ENCODE measurements around the gene PIM1.

PIM1 gene

GRCh38 chr6:37174515-37175331, 4.8 kb downstream of the PIM1 start:
- Histone ChIP-seq H2BK5ac (ENCODE audit: low read length) (no peak overlapping the region), H3K27me3 (ENCODE audit: insufficient read depth, low read length, poor library complexity) (no peaks in the 10 kb centered on the region), H3K27ac (ENCODE audit: low read depth, low read length) (peak overlapping the region; percentile 41), H3K79me2 (ENCODE audit: control insufficient read depth, insufficient read depth, low read length) (peaks cover 43% of the 10 kb centered on the region), H3K4ac (ENCODE audit: low read depth, low read length) (no peak overlapping the region), H3K9ac (ENCODE audit: low read length) (no peak overlapping the region), H3K4me1 (ENCODE audit: control insufficient read depth, low read depth, low read length) (no peaks in the 10 kb centered on the region), H2AK5ac (ENCODE audit: low read length) (no peak overlapping the region), H3K23ac (ENCODE audit: low read length) (no peak overlapping the region), H3K36me3 (ENCODE audit: control insufficient read depth, insufficient read depth, low read length) (peaks cover 23% of the 10 kb centered on the region), H3K4me3 (ENCODE audit: low read length) (no peak overlapping the region), H3K79me1 (ENCODE audit: low read length) (peaks cover 13% of the 10 kb centered on the region), H4K5ac (ENCODE audit: low read length) (no peak overlapping the region), H4K8ac (ENCODE audit: low read depth, low read length) (no peak overlapping the region), H3K56ac (ENCODE audit: low read length) (no peak overlapping the region), H2BK15ac (replicated peaks; ENCODE audit: low read depth) (no peak overlapping the region), H3K18ac (ENCODE audit: low read length) (no peak overlapping the region), H3K4me2 (ENCODE audit: low read length) (no peak overlapping the region), H2BK120ac (ENCODE audit: low read depth, low read length) (no peak overlapping the region)
- WGBS (ENCODE audit: extremely low coverage, insufficient coverage, low lambda C conversion rate): no CpG with 5 or more reads among the region's 10 CpGs
- DNase-seq: no peak

- no peak overlapping the region for H3K4ac ChIP-seq (ENCODE audit: low read depth, low read length)
- no peak overlapping the region for H3K4me3 ChIP-seq (ENCODE audit: low read length)
- WGBS (ENCODE audit: extremely low coverage, insufficient coverage, low lambda C conversion rate): no CpG with 5 or more reads among the region's 18 CpGs
- no peak overlapping the region for H2AK5ac ChIP-seq (ENCODE audit: low read length)
- H3K18ac ChIP-seq (ENCODE audit: low read length): no peak overlapping the region
- H3K27me3 ChIP-seq (ENCODE audit: insufficient read depth, low read length, poor library complexity): no peaks in the 10 kb centered on the region
- H3K4me2 ChIP-seq (ENCODE audit: low read length): no peak overlapping the region
- no peak overlapping the region for H4K8ac ChIP-seq (ENCODE audit: low read depth, low read length)
- peaks cover 13% of the 10 kb centered on the region for H3K79me1 ChIP-seq (ENCODE audit: low read length)
- no peak overlapping the region for H4K5ac ChIP-seq (ENCODE audit: low read length)
- DNase-seq: no peak
- no peak overlapping the region for H2BK15ac ChIP-seq (replicated peaks; ENCODE audit: low read depth)
- no peak overlapping the region for H2BK5ac ChIP-seq (ENCODE audit: low read length)
- H2BK120ac ChIP-seq (ENCODE audit: low read depth, low read length): no peak overlapping the region
- no peak overlapping the region for H3K9ac ChIP-seq (ENCODE audit: low read length)
- no peaks in the 10 kb centered on the region for H3K4me1 ChIP-seq (ENCODE audit: control insufficient read depth, low read depth, low read length)
- no peak overlapping the region for H3K27ac ChIP-seq (ENCODE audit: low read depth, low read length)
- peaks cover 23% of the 10 kb centered on the region for H3K36me3 ChIP-seq (ENCODE audit: control insufficient read depth, insufficient read depth, low read length)
- H3K79me2 ChIP-seq (ENCODE audit: control insufficient read depth, insufficient read depth, low read length): peaks cover 38% of the 10 kb centered on the region
- H3K56ac ChIP-seq (ENCODE audit: low read length): no peak overlapping the region
- no peak overlapping the region for H3K23ac ChIP-seq (ENCODE audit: low read length)
These were observed 5.6 kb downstream of the PIM1 start for GRCh38 chr6:37175332-37176267.

- Histone ChIP-seq H3K4ac (ENCODE audit: low read depth, low read length) (no peak overlapping the region), H3K18ac (ENCODE audit: low read length) (no peak overlapping the region), H3K27ac (ENCODE audit: low read depth, low read length) (no peak overlapping the region), H2AK5ac (ENCODE audit: low read length) (no peak overlapping the region), H4K8ac (ENCODE audit: low read depth, low read length) (no peak overlapping the region), H2BK15ac (replicated peaks; ENCODE audit: low read depth) (no peak overlapping the region), H3K23ac (ENCODE audit: low read length) (no peak overlapping the region), H2BK5ac (ENCODE audit: low read length) (no peak overlapping the region), H3K79me2 (ENCODE audit: control insufficient read depth, insufficient read depth, low read length) (peaks cover 29% of the 10 kb centered on the region), H3K79me1 (ENCODE audit: low read length) (peaks cover 13% of the 10 kb centered on the region), H4K5ac (ENCODE audit: low read length) (no peak overlapping the region), H3K4me3 (ENCODE audit: low read length) (no peak overlapping the region), H3K36me3 (ENCODE audit: control insufficient read depth, insufficient read depth, low read length) (peaks cover 23% of the 10 kb centered on the region), H3K9ac (ENCODE audit: low read length) (no peak overlapping the region), H3K4me2 (ENCODE audit: low read length) (no peak overlapping the region), H3K4me1 (ENCODE audit: control insufficient read depth, low read depth, low read length) (no peaks in the 10 kb centered on the region), H3K56ac (ENCODE audit: low read length) (no peak overlapping the region), H2BK120ac (ENCODE audit: low read depth, low read length) (no peak overlapping the region), H3K27me3 (ENCODE audit: insufficient read depth, low read length, poor library complexity) (no peaks in the 10 kb centered on the region)
- peak; percentile 47 for DNase-seq
- WGBS (ENCODE audit: extremely low coverage, insufficient coverage, low lambda C conversion rate): no CpG with 5 or more reads among the region's 15 CpGs
These were observed 6.5 kb downstream of the PIM1 start for GRCh38 chr6:37176268-37177076.

GRCh38 chr6:37177077-37177934, 7.4 kb downstream of the PIM1 start:
- peaks cover 23% of the 10 kb centered on the region for H3K36me3 ChIP-seq (ENCODE audit: control insufficient read depth, insufficient read depth, low read length)
- no peak overlapping the region for H4K5ac ChIP-seq (ENCODE audit: low read length)
- H3K4me2 ChIP-seq (ENCODE audit: low read length): no peak overlapping the region

More at GRCh38 chr6:37177077-37177934, 7.4 kb downstream of the PIM1 start:
- Histone ChIP-seq H3K4ac (ENCODE audit: low read depth, low read length) (no peak overlapping the region), H2AK5ac (ENCODE audit: low read length) (no peak overlapping the region), H3K79me1 (ENCODE audit: low read length) (peaks cover 12% of the 10 kb centered on the region), H3K27me3 (ENCODE audit: insufficient read depth, low read length, poor library complexity) (no peaks in the 10 kb centered on the region), H3K4me3 (ENCODE audit: low read length) (no peak overlapping the region), H3K56ac (ENCODE audit: low read length) (no peak overlapping the region), H2BK120ac (ENCODE audit: low read depth, low read length) (no peak overlapping the region), H4K8ac (ENCODE audit: low read depth, low read length) (no peak overlapping the region), H3K18ac (ENCODE audit: low read length) (no peak overlapping the region), H3K23ac (ENCODE audit: low read length) (no peak overlapping the region), H2BK15ac (replicated peaks; ENCODE audit: low read depth) (no peak overlapping the region), H3K79me2 (ENCODE audit: control insufficient read depth, insufficient read depth, low read length) (peaks cover 22% of the 10 kb centered on the region), H3K27ac (ENCODE audit: low read depth, low read length) (no peak overlapping the region), H3K9ac (ENCODE audit: low read length) (no peak overlapping the region), H2BK5ac (ENCODE audit: low read length) (no peak overlapping the region), H3K4me1 (ENCODE audit: control insufficient read depth, low read depth, low read length) (no peaks in the 10 kb centered on the region)
- WGBS (ENCODE audit: extremely low coverage, insufficient coverage, low lambda C conversion rate): no CpG with 5 or more reads among the region's 10 CpGs
- DNase-seq: peak; percentile 12
